K562 (cell line): ENCODE data around the gene FCGBP. TPM values are rescaled to one million over a fixed set of nuclear protein-coding genes. Genes with fewer than 3 reads are reported as not detected.

Experiments
- ATAC-seq: fragments of 200-7000 bp; cut with Tn5 transposase; 3 replicates; pipeline ENCODE4 v1.9.1; 2020; ENCODE audit warnings: moderate library complexity
- BruUV-seq: library from RNA; stranded (reverse); fragments of 400-500 nt; replicated peaks from 2 replicates; lab custom pipeline; 2021; lab: Mats Ljungman, UMichigan
- CTCF ChIA-PET: fragments of 300-600 bp; formaldehyde crosslinking; extraction: SDS; loops from one replicate; lab custom pipeline; 2021; ENCODE audit warnings: low intra/inter-chr PET ratio; lab: Yijun Ruan, JAX
- POLR2A ChIA-PET: fragments of 300-600, 350-650 bp; sonication (Branson Sonifier 250); formaldehyde crosslinking; extraction: SDS; loops from one replicate; lab custom pipeline; 2021; ENCODE audit warnings: antibody characterized with exemption, inconsistent platforms; lab: Yijun Ruan, JAX
- DNase-seq, 4 experiments: peaks; one replicate each; pipeline versions ENCODE4 v3.0.0 to v3.0.0-alpha.2; 2011 to 2018; ENCODE audit warnings: low spot score in 3 of 4, mixed read lengths in 3 of 4; ENCODE audit errors: extremely low read depth in 1 of 4
- FAIRE-seq: peaks from 2 replicates; lab custom pipeline; 2011; peaks lifted over from hg19 to GRCh38; lab: Jason Lieb, UNC
- H2AFZ ChIP-seq: 2 replicates; pipeline ENCODE4 v1.6.0; 2011; ENCODE audit warnings: low read depth, low read length, control low read depth, inconsistent platforms
- H3K27ac ChIP-seq: fragments of 200-600 bp; 3 replicates; pipeline ENCODE4 v1.8.0; 2011; ENCODE audit warnings: low read depth, mild to moderate bottlenecking, control low read depth, inconsistent platforms, low read length, moderate library complexity, mixed read lengths; ENCODE audit errors: extremely low read depth
- H3K27me3 ChIP-seq, 2 experiments: fragments of 300-600 bp in 1 of 2; 2 replicates in 1 of 2; 3 replicates in 1 of 2; pipeline versions ENCODE4 v1.6.0 to v1.8.0; 2011; ENCODE audit warnings: inconsistent platforms in 2 of 2, low read length in 2 of 2, mild to moderate bottlenecking in 1 of 2, mixed read lengths in 1 of 2, moderate library complexity in 1 of 2; ENCODE audit not compliant: control insufficient read depth in 2 of 2, insufficient read depth in 2 of 2
- H3K36me3 ChIP-seq: fragments of 300-600 bp; 3 replicates; pipeline ENCODE4 v1.8.0; 2011; ENCODE audit warnings: mild to moderate bottlenecking, low read length, inconsistent platforms; ENCODE audit not compliant: control insufficient read depth, insufficient read depth
- H3K4me1 ChIP-seq, 2 experiments: fragments of 200-600 bp in 1 of 2; replicated peaks in 1 of 2; 2 replicates in 1 of 2; 3 replicates in 1 of 2; pipeline versions ENCODE4 v1.5.1 to v1.8.0; 2011; ENCODE audit warnings: inconsistent platforms in 2 of 2, low read length in 2 of 2, mild to moderate bottlenecking in 1 of 2, mixed read lengths in 1 of 2, moderate library complexity in 1 of 2; ENCODE audit not compliant: control insufficient read depth in 2 of 2, insufficient read depth in 2 of 2
- H3K4me2 ChIP-seq: 2 replicates; pipeline ENCODE4 v1.6.1; 2011; ENCODE audit warnings: low read length, control low read depth, inconsistent platforms, mixed read lengths; ENCODE audit not compliant: insufficient read depth
- H3K4me3 ChIP-seq: fragments of 200-600 bp; sonication (generic), shearing (Covaris generic); 2 replicates; pipeline ENCODE4 v1.5.1; 2016; ENCODE audit warnings: control low read depth, inconsistent platforms
- H3K79me2 ChIP-seq: fragments of 200-600 bp; 3 replicates; pipeline ENCODE4 v1.8.0; 2011; ENCODE audit warnings: low read length, inconsistent platforms; ENCODE audit not compliant: control insufficient read depth, insufficient read depth
- H3K9ac ChIP-seq, 2 experiments: 2 replicates each; pipeline versions ENCODE4 v1.6.0 to v1.6.1; 2011; ENCODE audit warnings: low read depth in 2 of 2, low read length in 2 of 2, control low read depth in 1 of 2, inconsistent platforms in 1 of 2, mild to moderate bottlenecking in 1 of 2, mixed read lengths in 1 of 2; ENCODE audit not compliant: insufficient read depth in 1 of 2
- H3K9me1 ChIP-seq: one replicate; pipeline ENCODE4 v1.6.0; 2011; ENCODE audit warnings: inconsistent platforms, mild to moderate bottlenecking, low read length, moderate library complexity; ENCODE audit not compliant: control insufficient read depth, insufficient read depth
- H3K9me3 ChIP-seq: replicated peaks from 2 replicates; pipeline ENCODE4 v1.5.1; 2011; ENCODE audit warnings: low read depth, low read length, inconsistent platforms; ENCODE audit not compliant: control insufficient read depth, insufficient read depth
- H4K20me1 ChIP-seq: replicated peaks from 2 replicates; pipeline ENCODE4 v1.6.1; 2011; ENCODE audit warnings: low read length, inconsistent platforms, mixed read lengths; ENCODE audit not compliant: control insufficient read depth, insufficient read depth
- CHD2 ChIP-seq: IDR thresholded peaks from 2 replicates; pipeline ENCODE4 v1.6.1; 2011; ENCODE audit warnings: low read depth, low read length
- DDX20 ChIP-seq: fragments of 450-650 bp; IDR thresholded peaks from 2 replicates; pipeline ENCODE4 v1.6.1; 2016; ENCODE audit warnings: missing genetic modification characterization, low read depth, mild to moderate bottlenecking, missing compliant biosample characterization, moderate library complexity
- FOXK1 ChIP-seq: sonication (generic); formaldehyde crosslinking; IDR thresholded peaks from 2 replicates; pipeline ENCODE4 v1.8.0; 2022; ENCODE audit warnings: missing genetic modification reagents, mild to moderate bottlenecking, borderline replicate concordance
- MCM3 ChIP-seq: fragments of 450-650 bp; IDR thresholded peaks from 2 replicates; pipeline ENCODE4 v1.6.1; 2016
- ZNF76 ChIP-seq: fragments of 250-450 bp; sonication (Bioruptor Pico); IDR thresholded peaks from 2 replicates; pipeline ENCODE4 v1.4.0; 2020; ENCODE audit warnings: mild to moderate bottlenecking, moderate library complexity, borderline replicate concordance
- WGBS: fragments of 100-300 bp; shearing (Covaris generic); methylation state at CpG from one replicate; pipeline ENCODE4 v1.1.6; 2016; ENCODE audit warnings: low coverage, mixed read lengths; ENCODE audit not compliant: insufficient coverage; ENCODE audit errors: missing lambda C conversion rate; 5-methylcytosine and 5-hydroxymethylcytosine counted together
- in situ Hi-C: fragments of 300-500 bp; cut with MboI; formaldehyde crosslinking; loops from 4 replicates; pipeline ENCODE4 v1.15.0; 2018; ENCODE audit warnings: inconsistent platforms, mixed read lengths
- intact Hi-C: fragments of 100-400 bp; cut with micrococcal nuclease; formaldehyde crosslinking; loops from 2 replicates; pipeline ENCODE4 v1.14.2; 2022
- polyA plus RNA-seq, 8 experiments: library from polyadenylated mRNA; depleted of rRNA in 4 of 8; stranded (reverse) in 5 of 8; unstranded in 3 of 8; fragments of >200 nt; fragmentation: Nextera tagmentation in 2 of 8; fragmentation: Illumina TruSeq in 1 of 8; extraction: Ambion mirVana in 2 of 8; extraction: Trizol in 1 of 8; gene quantifications; 2 replicates each; pipeline versions ENCODE4 v1.2.1 to v1.2.3, GENCODE V29; 2011 to 2014; ENCODE audit warnings: inconsistent platforms in 1 of 8, missing spikeins in 1 of 8
- total RNA-seq, 7 experiments: library from RNA; depleted of rRNA in 6 of 7; stranded (reverse); fragments of >200 nt in 6 of 7; fragmentation: Illumina TruSeq in 2 of 7; extraction: Trizol in 2 of 7; gene quantifications; 2 replicates each; pipeline versions ENCODE4 v1.2.1 to v1.2.3, GENCODE V29; 2011 to 2021; ENCODE audit warnings: low replicate concordance in 1 of 7
- TF ChIP-seq, protein P1 (sequence below), 3 experiments: fragments of 200-800 bp in 1 of 3; fragments of 250-450 bp in 1 of 3; fragments of 450-650 bp in 1 of 3; sonication (Bioruptor Pico) in 1 of 3; sonication (Bioruptor generic) in 1 of 3; formaldehyde crosslinking in 1 of 3; IDR thresholded peaks; 2 replicates each; pipeline versions ENCODE4 v1.6.1 to v1.8.0; 2016 to 2022; ENCODE audit warnings: mild to moderate bottlenecking in 2 of 3, missing genetic modification characterization in 2 of 3, missing compliant biosample characterization in 1 of 3, moderate library complexity in 1 of 3

Gene FCGBP
- total and polyA plus RNA-seq, 9 of the 15 experiments (the other 6 are each of a cell fraction or from before 2014, with no cell fraction given) = 0.01 to 1.5 (median 0.13) TPM; not detected in 4

DNA sequence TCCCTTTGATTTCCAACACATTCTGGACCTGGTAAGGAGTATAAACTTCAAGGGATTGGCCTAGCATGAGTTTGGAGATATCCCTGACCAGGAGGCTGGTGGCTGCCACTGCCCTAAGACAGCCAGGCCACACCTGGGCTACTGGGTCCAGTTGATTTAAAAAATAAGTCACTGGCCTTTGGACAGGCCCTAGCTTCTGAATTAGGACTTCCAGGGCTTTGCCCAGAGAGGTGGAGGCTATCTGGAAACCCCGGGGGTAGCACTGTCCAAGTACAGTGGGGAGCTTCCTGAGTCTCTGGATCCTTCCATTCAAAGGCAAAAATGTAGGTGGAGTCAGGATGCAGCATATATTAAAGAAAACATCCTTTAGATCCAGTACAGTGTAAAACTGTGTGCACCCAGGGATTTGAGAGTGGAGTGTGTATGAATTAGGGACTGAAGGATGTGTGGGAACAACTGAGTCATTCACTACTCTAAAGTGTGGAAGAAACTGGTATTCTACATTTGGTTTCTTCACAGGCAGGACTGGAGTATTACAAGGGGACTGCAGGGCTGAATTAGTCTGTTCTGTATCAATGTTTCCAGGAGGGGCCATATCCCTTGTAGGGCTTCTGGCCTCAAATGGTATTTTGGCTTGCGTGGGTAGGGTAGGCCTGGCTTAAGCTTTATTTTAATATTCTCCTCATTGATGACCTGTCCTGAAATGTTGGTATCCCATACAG, 14.8 kb upstream of the FCGBP start:
- CTCF ChIA-PET = no interaction called here
- BruUV-seq = no TSS peak
- TF ChIP-seq DDX20 (tag) (no peak), ZNF76 (CRISPR knock-in tag) (no peak), FOXK1 (CRISPR knock-in tag) (no peak), MCM3 (no peak), CHD2 (no peak)
- TF ChIP-seq, protein P1, sequence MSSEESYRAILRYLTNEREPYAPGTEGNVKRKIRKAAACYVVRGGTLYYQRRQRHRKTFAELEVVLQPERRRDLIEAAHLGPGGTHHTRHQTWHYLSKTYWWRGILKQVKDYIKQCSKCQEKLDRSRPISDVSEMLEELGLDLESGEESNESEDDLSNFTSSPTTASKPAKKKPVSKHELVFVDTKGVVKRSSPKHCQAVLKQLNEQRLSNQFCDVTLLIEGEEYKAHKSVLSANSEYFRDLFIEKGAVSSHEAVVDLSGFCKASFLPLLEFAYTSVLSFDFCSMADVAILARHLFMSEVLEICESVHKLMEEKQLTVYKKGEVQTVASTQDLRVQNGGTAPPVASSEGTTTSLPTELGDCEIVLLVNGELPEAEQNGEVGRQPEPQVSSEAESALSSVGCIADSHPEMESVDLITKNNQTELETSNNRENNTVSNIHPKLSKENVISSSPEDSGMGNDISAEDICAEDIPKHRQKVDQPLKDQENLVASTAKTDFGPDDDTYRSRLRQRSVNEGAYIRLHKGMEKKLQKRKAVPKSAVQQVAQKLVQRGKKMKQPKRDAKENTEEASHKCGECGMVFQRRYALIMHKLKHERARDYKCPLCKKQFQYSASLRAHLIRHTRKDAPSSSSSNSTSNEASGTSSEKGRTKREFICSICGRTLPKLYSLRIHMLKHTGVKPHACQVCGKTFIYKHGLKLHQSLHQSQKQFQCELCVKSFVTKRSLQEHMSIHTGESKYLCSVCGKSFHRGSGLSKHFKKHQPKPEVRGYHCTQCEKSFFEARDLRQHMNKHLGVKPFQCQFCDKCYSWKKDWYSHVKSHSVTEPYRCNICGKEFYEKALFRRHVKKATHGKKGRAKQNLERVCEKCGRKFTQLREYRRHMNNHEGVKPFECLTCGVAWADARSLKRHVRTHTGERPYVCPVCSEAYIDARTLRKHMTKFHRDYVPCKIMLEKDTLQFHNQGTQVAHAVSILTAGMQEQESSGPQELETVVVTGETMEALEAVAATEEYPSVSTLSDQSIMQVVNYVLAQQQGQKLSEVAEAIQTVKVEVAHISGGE (CRISPR knock-in tag; IDR thresholded peaks at IDR 0.05) = no peak

More for the DNA sequence above, 14.8 kb upstream of the FCGBP start:
- Histone ChIP-seq H3K4me1 (no peaks in the 10 kb centered on the region), H3K27ac (no peak overlapping the region), H3K9me3 (no peaks in the 10 kb centered on the region), H3K36me3 (no peaks in the 10 kb centered on the region), H3K4me2 (no peak overlapping the region), H3K79me2 (no peaks in the 10 kb centered on the region), H3K9ac (no peak overlapping the region), H3K4me3 (no peak overlapping the region), H3K27me3 (no peaks in the 10 kb centered on the region; a peak in 1 of 5 replicates), H3K9me1 (no peaks in the 10 kb centered on the region), H4K20me1 (no peaks in the 10 kb centered on the region), H2AFZ (no peak overlapping the region)
- FAIRE-seq = no peak
- WGBS = 4% methylated on average over 2 of the region's 2 CpGs
- POLR2A ChIA-PET = no interaction called here
- in situ Hi-C loops (no loop called here), intact Hi-C loops (no loop called here)
- ATAC-seq = no peak
- DNase-seq = no peak
